A549 (cell line): ENCODE results near the gene SUPT4H1. TPM values are rescaled to one million over a fixed set of nuclear protein-coding genes. Genes with fewer than 3 reads are reported as not detected.
A peak's percentile ranks its signal among the peaks of the same experiment; 100 is the strongest.

ENCODE experiments used
- ATAC-seq, 2 experiments: fragments of 200-7000 bp in 1 of 2; fragments of >200 bp in 1 of 2; cut with Nextera tagmentation in 1 of 2; cut with Tn5 transposase in 1 of 2; 3 replicates each; pipeline versions ENCODE4 v1.8.0 to v1.9.1; 2018 to 2020; ENCODE audit warnings: mild to moderate bottlenecking in 1 of 2, moderate library complexity in 1 of 2
- CTCF ChIA-PET: fragments of 300-600 bp; sonication (Branson Sonifier 250); formaldehyde crosslinking; extraction: SDS; loops from one replicate; lab custom pipeline; 2021; ENCODE audit warnings: antibody characterized with exemption, inconsistent platforms; lab: Yijun Ruan, JAX
- POLR2A ChIA-PET: fragments of 350-600 bp; formaldehyde crosslinking; extraction: SDS; loops from one replicate; lab custom pipeline; 2021; ENCODE audit warnings: antibody characterized with exemption, inconsistent platforms; lab: Yijun Ruan, JAX
- DNase-seq, 2 experiments: peaks; one replicate each; pipeline versions ENCODE4 v3.0.0 to v3.0.0-alpha.2; 2011 to 2016; ENCODE audit warnings: low read depth in 1 of 2, low spot score in 1 of 2
- FAIRE-seq: peaks from 2 replicates; lab custom pipeline; 2011; peaks lifted over from hg19 to GRCh38; lab: Jason Lieb, UNC
- H3K27ac ChIP-seq, 2 experiments: fragments of >200 bp; sonication (Bioruptor Twin); formaldehyde crosslinking; 3 replicates each; pipeline ENCODE4 v1.5.1; 2016 to 2017
- H3K4me1 ChIP-seq: fragments of >200 bp; sonication (Bioruptor Twin); formaldehyde crosslinking; 3 replicates; pipeline ENCODE4 v1.6.1; 2016
- H3K4me2 ChIP-seq: fragments of >200 bp; sonication (Bioruptor Twin); formaldehyde crosslinking; 3 replicates; pipeline ENCODE4 v1.6.1; 2016
- H3K4me3 ChIP-seq: fragments of >200 bp; sonication (Bioruptor Twin); formaldehyde crosslinking; 3 replicates; pipeline ENCODE4 v1.5.1; 2016
- H3K9me3 ChIP-seq: fragments of >200 bp; sonication (Bioruptor Twin); formaldehyde crosslinking; 3 replicates; pipeline ENCODE4 v1.6.1; 2016
- ATOH8 ChIP-seq: fragments of 250-450 bp; sonication (Bioruptor Pico); IDR thresholded peaks from 2 replicates; pipeline ENCODE4 v1.5.0; 2020; ENCODE audit warnings: low read depth, mild to moderate bottlenecking, moderate library complexity
- BHLHE40 ChIP-seq: IDR thresholded peaks from 2 replicates; pipeline ENCODE4 v1.6.1; 2012; ENCODE audit warnings: low read depth, low read length, inconsistent platforms
- CBX2 ChIP-seq: fragments of 200-600 bp; sonication (generic); IDR thresholded peaks from 2 replicates; pipeline ENCODE4 v1.6.1; 2016; ENCODE audit warnings: low read depth, mild to moderate bottlenecking, borderline replicate concordance
- CBX8 ChIP-seq: fragments of 200-600 bp; sonication (generic); IDR thresholded peaks from 2 replicates; pipeline ENCODE4 v1.6.1; 2016
- CEBPB ChIP-seq, 2 experiments: fragments of >200 bp in 1 of 2; sonication (Bioruptor Twin) in 1 of 2; formaldehyde crosslinking in 1 of 2; IDR thresholded peaks; 2 replicates each; pipeline ENCODE4 v1.6.1; 2012 to 2016
- CHD4 ChIP-seq: fragments of 200-600 bp; sonication (generic); IDR thresholded peaks from 2 replicates; pipeline ENCODE4 v1.6.1; 2016; ENCODE audit warnings: antibody characterized with exemption, mild to moderate bottlenecking, borderline replicate concordance
- EP300 ChIP-seq, 2 experiments: fragments of >200 bp; sonication (Bioruptor Twin); formaldehyde crosslinking; IDR thresholded peaks; 2 replicates in 1 of 2; 3 replicates in 1 of 2; pipeline ENCODE4 v1.6.1; 2016 to 2017
- ESRRA ChIP-seq: fragments of 150-350 bp; IDR thresholded peaks from 2 replicates; pipeline ENCODE4 v1.6.1; 2014; ENCODE audit warnings: mild to moderate bottlenecking, low read length, borderline replicate concordance
- FOSB ChIP-seq: fragments of 250-450 bp; sonication (Bioruptor Pico); IDR thresholded peaks from 2 replicates; pipeline ENCODE4 v1.5.0; 2020; ENCODE audit warnings: mild to moderate bottlenecking, moderate library complexity
- HDAC2 ChIP-seq: fragments of 200-600 bp; sonication (generic); IDR thresholded peaks from 2 replicates; pipeline ENCODE4 v1.6.1; 2016
- JUNB ChIP-seq: fragments of >200 bp; sonication (Bioruptor Twin); formaldehyde crosslinking; IDR thresholded peaks from 2 replicates; pipeline ENCODE4 v1.6.1; 2016
- MAZ ChIP-seq: fragments of 150-350 bp; IDR thresholded peaks from 2 replicates; pipeline ENCODE4 v1.6.1; 2014; ENCODE audit warnings: antibody characterized with exemption, low read depth, low read length, borderline replicate concordance
- MYC ChIP-seq: IDR thresholded peaks from 2 replicates; pipeline ENCODE4 v1.6.1; 2012; ENCODE audit warnings: mild to moderate bottlenecking, inconsistent platforms, low read length, improper control_type of control experiment, borderline replicate concordance
- NFE2L2 ChIP-seq: fragments of 150-350 bp; conservative IDR thresholded peaks from 2 replicates; pipeline ENCODE4 v1.6.1; 2014; ENCODE audit warnings: low read length
- NPAS2 ChIP-seq: fragments of 250-450 bp; sonication (Bioruptor Pico); IDR thresholded peaks from 2 replicates; pipeline ENCODE4 v1.8.0; 2022; ENCODE audit warnings: mild to moderate bottlenecking, moderate library complexity, borderline replicate concordance
- NR3C1 ChIP-seq: fragments of >200 bp; sonication (Bioruptor Twin); formaldehyde crosslinking; IDR thresholded peaks from 3 replicates; pipeline ENCODE4 v1.6.1; 2017
- POLR2AphosphoS2 ChIP-seq: conservative IDR thresholded peaks from 2 replicates; pipeline ENCODE4 v1.6.1; 2012; ENCODE audit warnings: low read length, improper control_type of control experiment, inconsistent platforms
- RNF2 ChIP-seq: fragments of 200-600 bp; sonication (generic); IDR thresholded peaks from 2 replicates; pipeline ENCODE4 v1.6.1; 2016; ENCODE audit warnings: low read depth, mild to moderate bottlenecking, antibody characterized with exemption, moderate library complexity, borderline replicate concordance
- TFCP2L1 ChIP-seq: fragments of 250-450 bp; sonication (Bioruptor Pico); IDR thresholded peaks from 2 replicates; pipeline ENCODE4 v1.5.0; 2021; ENCODE audit warnings: mild to moderate bottlenecking
- TP53 ChIP-seq: fragments of 250-450 bp; sonication (Bioruptor Pico); IDR thresholded peaks from 2 replicates; pipeline ENCODE4 v1.5.0; 2021; ENCODE audit warnings: mild to moderate bottlenecking, moderate library complexity
- ZNF302 ChIP-seq: fragments of 250-450 bp; sonication (Bioruptor Pico); IDR thresholded peaks from 2 replicates; pipeline ENCODE4 v1.9.0; 2021; ENCODE audit warnings: inconsistent platforms, mild to moderate bottlenecking, moderate library complexity
- ZSCAN20 ChIP-seq: fragments of 250-450 bp; sonication (Bioruptor Pico); IDR thresholded peaks from 2 replicates; pipeline ENCODE4 v1.8.0; 2022; ENCODE audit warnings: mild to moderate bottlenecking, moderate library complexity
- WGBS: methylation state at CpG from one replicate; pipeline ENCODE4 v1.1.6; 2017; ENCODE audit errors: missing lambda C conversion rate; 5-methylcytosine and 5-hydroxymethylcytosine counted together
- polyA plus RNA-seq, 4 experiments: library from polyadenylated mRNA; depleted of rRNA in 3 of 4; stranded (reverse); fragments of >200 nt; fragmentation: RNase III in 1 of 4; extraction: RNeasy Plus Mini Kit Qiagen cat#74134 plus additional on column Dnase treatment in 1 of 4; gene quantifications; 2 replicates in 3 of 4; 3 replicates in 1 of 4; pipeline ENCODE4 v1.2.3, GENCODE V29; 2011 to 2017
- TF ChIP-seq, protein P1 (sequence below): fragments of >200 bp; sonication (Bioruptor Twin); formaldehyde crosslinking; IDR thresholded peaks from 2 replicates; pipeline ENCODE4 v1.6.1; 2016

The SUPT4H1 gene
- polyA plus RNA-seq, 2 of the 4 experiments (the other 2 are of a cell fraction) = 123 to 241 TPM

DNA sequence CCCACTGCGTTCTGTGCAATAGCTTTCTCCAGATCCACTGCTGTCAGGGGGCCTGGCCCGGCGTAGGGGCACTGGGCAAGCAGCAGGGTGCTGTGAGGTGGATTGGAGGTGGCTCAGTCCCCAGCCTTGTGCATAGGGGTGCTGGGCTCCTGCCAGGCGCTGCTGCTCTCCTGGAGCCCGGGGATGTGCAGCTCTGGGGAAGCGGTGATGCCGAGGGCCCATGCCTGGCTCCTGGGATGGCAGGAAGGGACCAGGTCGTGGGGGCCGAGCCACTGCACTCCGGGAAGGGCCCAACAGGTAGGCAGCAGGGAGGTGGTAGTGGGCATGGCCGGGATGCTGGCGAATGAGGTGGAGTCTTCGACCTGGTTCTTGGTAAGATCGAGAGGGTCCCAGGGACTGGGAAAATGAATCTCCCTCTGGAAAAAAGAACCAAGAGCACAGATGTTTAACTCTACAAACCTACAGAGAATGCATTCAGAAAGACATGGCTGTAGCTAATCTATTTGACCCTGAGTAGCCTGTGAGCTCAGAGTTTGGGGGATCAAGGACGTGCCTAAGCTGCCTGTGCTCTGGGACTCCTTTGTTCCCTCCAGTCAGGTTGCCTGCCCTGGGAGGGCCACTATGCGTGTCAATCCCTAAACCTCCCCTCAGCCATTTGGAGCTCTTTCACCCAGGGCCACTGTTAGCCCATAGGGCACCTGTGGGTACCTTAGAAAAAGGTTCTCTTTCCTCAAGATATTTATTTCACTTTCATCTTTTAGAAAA is 6.6 kb upstream of the SUPT4H1 start:
- H3K4me3 ChIP-seq = no peak overlapping the region
- CTCF ChIA-PET = interaction anchor here (0.6 to 1.7 kb wide), 8 partner anchors 8 to 695 kb away, joined by 3 to 5 read pairs (median 3); no protein-coding TSS in a partner anchor
- no peak overlapping the region for H3K27ac ChIP-seq
- H3K4me2 ChIP-seq = no peak overlapping the region
- no peak for FAIRE-seq
- H3K4me1 ChIP-seq = peaks cover 5% of the 10 kb centered on the region; the same call in 1 of the 3 replicates
- H3K9me3 ChIP-seq = no peaks in the 10 kb centered on the region
- 79% methylated on average over 13 of the region's 16 CpGs for WGBS
- no peak for DNase-seq
- POLR2A ChIA-PET = no interaction called here
- 0 out of 6 replicates have a peak, but pooled peaks of 1 of the 2 experiments have one; percentile 15 for ATAC-seq
- TF ChIP-seq CEBPB (IDR thresholded peaks at IDR 0.05) (no peak), ESRRA (no peak), NFE2L2 (no peak), EP300 (IDR thresholded peaks at IDR 0.05) (no peak), POLR2AphosphoS2 (no peak), TFCP2L1 (CRISPR knock-in tag) (no peak), MYC (no peak), FOSB (CRISPR knock-in tag) (no peak), ZNF302 (CRISPR knock-in tag) (no peak), JUNB (no peak), MAZ (no peak), TP53 (CRISPR knock-in tag) (no peak), HDAC2 (no peak), NPAS2 (CRISPR knock-in tag) (no peak), CBX8 (no peak), CHD4 (no peak)
- TF ChIP-seq, protein P1, sequence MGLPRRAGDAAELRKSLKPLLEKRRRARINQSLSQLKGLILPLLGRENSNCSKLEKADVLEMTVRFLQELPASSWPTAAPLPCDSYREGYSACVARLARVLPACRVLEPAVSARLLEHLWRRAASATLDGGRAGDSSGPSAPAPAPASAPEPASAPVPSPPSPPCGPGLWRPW = no peak

DNA sequence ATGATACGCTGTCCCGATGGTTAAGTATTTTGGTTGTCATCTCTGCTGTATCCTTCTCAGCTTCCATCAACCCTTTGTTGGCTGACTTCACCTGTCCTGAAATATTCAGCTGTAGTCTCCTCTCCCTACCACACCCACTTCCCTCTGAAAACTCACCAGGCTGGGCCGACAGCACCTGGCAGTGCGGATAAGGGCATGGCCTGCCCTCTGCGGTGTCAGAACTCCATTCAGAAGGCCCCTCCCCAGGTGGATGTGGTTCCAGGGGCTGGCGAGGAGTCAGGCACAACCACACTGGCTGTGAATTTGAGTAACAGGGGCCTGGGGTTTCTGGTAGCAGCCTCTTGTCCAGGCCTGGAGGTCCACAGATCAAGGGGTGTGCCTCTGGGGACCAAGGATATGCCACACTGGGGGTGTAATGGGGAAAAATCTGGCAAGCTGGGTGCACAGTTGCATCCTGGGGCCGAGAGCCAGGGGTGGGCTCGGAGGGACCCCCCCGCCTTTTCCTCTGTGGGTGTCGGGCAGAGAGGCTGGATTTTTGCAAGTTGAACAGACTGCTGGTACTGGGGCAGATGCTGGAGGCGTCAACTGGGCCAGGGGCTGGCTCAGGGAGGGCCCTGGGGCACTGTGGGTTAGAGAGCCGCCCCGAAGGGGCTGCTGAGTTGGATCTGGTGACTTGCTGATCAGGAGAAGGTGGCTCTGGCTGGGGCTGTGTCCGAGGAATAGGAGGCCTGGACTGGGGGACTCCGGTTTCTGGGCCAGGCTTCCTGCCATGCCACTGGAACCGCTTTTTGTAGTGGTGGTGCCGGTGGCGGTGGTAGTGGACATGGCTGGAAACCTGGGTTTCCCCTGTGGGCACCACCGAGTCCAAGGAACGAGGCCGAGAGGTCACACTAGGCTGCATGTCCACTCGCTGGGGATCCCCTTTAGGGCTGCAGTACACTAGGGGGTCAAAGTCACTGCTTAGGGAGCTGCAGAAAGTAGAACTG is 5.6 kb upstream of the SUPT4H1 start:
- peaks cover 7% of the 10 kb centered on the region; the same call in 1 of the 3 replicates for H3K4me1 ChIP-seq
- DNase-seq (no peak), FAIRE-seq (no peak), ATAC-seq (0 out of 6 replicates have a peak, but pooled peaks of 1 of the 2 experiments have one; percentile 11)
- TF ChIP-seq, protein P1 = no peak
- no peak for TF ChIP-seq CBX2
- no peak for TF ChIP-seq CHD4
- TF ChIP-seq ZSCAN20 (CRISPR knock-in tag) = no peak
- no peak for TF ChIP-seq ATOH8 (CRISPR knock-in tag)
- TF ChIP-seq NR3C1 = no peak
- no peak for TF ChIP-seq CEBPB (IDR thresholded peaks at IDR 0.05)
- TF ChIP-seq BHLHE40 = no peak
- TF ChIP-seq RNF2 = no peak
- H3K9me3 ChIP-seq = no peaks in the 10 kb centered on the region
- H3K4me3 ChIP-seq = no peak overlapping the region
- POLR2A ChIA-PET = no interaction called here
- no peak overlapping the region for H3K4me2 ChIP-seq
- CTCF ChIA-PET = interaction anchor here (1.0 to 2.9 kb wide), 7 partner anchors 12 to 91 kb away, joined by 3 to 16 read pairs (median 5); partner anchors contain the start of gene RNF43
- H3K27ac ChIP-seq = no peak overlapping the region
- 80% methylated on average over 22 of the region's 22 CpGs for WGBS
